Mucosa of gallbladder (tissue), 1 donor: Measurements from ENCODE around the gene PPP1R12A. TPM values are rescaled to one million over a fixed set of nuclear protein-coding genes. Genes with fewer than 3 reads are reported as not detected.
"Not testable (repeated sequence)": the region's sequence is repeated elsewhere in the genome, so short reads cannot be mapped to it uniquely, and the experiment has no call there.

Source experiments
- DNase-seq: peaks from one replicate; pipeline ENCODE4 v3.0.0-alpha.2; 2020; ENCODE audit warnings: low spot score
- total RNA-seq: library from RNA; stranded (reverse); gene quantifications from one replicate; pipeline ENCODE4 v1.2.1, GENCODE V29; 2021
- donor health status: DM: no; HTN: no; CAD: no.

The PPP1R12A gene
- total RNA-seq, 1 donor from 2014 or later, result 136 TPM

DNA sequence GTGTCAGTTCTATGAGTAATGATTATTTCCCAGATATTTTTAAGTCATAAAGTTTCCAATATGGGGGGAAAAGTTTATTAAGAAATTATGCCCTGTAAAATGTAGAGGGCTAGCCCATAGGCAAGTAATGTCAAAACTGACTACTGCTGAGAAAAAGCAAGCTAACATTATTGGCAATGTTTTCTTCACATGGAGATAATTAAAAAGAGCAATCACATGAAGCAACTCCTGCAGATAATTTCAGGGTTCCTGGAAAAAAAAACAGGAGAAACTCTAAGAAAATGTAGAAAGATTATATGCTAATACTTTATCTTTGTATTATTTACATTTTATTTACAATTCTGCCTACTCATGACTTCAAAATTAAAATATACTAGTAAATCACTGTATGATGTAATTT, 39.8 kb downstream of the PPP1R12A start:
- DNase-seq, result no peak

DNA sequence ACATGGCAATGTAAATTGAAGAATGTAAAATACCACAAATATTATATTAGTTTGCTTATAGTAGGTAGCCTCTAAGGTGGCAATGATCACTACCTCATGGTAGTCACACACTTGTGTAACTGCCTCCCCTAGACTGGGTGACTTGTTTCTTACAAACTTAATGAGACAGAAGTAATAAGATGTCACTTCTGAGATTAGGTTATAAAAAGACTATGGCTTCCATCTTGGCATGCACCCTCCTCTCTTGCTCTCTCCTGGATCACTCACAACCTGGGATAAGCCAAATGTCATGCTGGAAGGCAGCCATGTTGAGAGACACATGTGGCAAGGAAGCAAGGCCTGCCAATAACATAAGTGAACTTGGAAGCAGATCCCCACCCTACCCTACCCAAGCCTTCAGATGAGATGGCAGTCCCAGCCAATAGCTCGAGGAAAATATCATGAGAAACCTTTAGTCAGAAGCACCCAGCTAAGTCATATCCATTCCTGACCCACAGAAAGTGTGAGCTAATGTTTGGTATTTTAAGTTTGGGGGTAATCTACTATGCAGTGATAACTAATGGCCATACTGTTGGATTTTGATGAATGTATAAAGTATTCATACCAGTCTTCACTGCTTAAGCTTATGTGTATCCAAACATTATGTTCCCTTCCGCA, 43.3 kb downstream of the PPP1R12A start:
- no peak for DNase-seq

DNA sequence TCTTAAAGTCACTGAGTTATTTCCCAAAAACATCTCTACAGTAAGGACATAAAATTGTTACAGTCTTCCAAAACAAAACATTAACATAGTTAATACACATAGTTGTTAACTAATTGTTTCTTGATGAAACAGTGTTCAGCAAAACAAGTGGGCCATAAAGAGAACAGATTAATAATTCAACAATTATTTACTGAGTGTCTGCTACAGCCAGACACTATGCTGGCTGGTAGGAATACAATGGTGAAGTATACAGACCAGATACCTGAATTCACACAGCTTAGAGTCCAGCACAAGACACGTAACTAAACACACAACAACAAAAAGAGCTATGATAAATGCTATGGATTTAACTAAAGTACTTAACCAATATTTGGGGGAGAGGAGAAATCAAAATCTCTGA, 47.0 kb downstream of the PPP1R12A start:
- no peak for DNase-seq

DNA sequence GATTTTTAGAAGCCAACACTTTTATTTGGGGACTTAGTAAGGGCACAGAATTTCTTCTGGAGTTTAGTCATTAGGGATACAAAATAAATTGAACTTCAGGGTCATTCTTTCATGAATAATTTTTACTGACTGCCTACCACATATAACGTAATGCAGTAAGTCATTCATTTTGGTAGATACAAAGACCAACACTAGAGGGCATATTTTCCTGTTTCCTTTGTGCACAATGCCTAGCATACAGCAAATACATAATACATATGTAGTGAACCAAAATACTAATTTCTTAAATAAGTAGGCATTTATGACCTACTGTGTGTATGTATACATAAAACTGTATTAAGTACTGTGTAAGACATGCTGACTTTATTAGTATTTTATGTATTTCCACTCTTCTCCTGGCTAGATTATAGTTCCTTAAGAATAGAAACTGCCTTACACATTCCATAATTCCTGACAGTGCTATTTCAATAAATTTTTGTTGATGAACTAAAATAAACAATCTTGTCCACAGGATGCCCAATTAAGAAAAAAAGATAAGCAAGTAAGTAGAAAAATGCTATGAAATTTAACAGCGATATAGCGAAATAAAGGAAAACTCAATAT, 47.9 kb downstream of the PPP1R12A start:
- no peak for DNase-seq

DNA sequence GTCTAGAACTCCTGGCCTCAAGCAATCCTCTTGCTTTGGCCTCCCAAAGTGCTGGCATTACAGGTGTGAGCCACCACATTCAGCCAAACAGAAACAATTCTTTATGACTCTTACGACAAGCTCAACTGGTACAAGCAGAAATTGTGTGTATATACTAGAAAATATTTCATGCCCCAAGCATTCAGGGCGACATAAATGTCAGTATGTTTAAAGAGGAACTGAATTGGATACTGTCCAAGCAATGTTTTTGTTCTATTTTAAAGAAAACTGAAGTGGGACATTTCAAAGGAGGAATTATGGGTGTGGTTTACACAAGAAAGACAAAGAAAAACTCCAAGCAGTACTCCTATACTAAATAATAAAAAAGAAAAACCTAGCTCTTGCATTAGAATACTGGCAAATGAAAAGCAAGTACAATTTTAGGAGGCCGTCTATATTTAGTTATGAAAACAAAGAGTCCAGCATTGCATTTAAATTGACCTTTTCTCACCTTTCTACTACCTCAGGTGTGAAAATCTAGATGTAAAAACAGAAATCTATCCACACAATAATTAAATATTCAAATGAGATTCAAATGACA, 48.9 kb downstream of the PPP1R12A start:
- no peak for DNase-seq

DNA sequence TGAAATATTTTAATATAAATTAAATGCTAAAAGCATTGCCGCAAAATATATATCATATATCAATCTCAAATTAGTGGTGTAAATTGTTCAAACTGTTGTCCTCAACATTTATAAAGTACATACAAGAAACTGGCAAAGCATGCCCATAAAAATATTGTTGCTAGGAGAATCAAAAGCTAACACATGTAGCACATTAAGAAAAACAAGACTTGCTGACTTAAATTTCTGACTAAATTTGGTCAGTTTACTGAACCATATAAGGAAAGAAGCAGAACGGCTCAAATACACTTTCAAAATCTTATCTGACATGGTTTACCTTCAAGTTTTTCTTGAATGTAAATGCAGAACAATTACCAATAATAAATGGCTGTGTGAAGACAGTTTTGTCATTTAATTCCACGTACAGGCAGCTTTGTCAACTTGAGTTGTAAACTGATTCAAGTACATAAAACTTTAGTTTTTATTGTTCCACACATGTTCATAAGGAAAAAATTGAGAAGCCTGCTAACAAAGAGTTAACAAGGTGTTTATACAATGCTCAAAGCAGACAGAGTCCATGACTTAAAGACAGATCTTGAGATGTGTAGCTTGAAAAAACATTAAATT, 50.4 kb downstream of the PPP1R12A start:
- DNase-seq, result no peak

DNA sequence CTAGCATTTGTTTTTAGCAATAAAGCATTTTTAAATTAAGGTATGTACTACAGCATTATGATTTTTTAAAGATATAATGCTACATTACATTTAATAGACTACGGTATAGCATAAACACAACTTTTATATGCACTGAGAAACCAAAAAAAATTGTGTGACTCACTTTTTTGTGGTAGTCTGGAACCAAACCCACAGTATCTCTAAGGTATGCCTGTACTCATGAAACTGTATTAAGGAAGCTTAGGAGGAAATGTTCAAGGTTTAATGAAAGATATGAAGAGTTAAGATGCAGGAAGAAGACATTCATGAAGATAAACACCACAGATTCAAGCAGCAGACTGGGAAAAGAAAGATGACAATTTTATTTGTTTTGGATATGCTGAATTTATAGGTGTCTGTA, 51.7 kb downstream of the PPP1R12A start:
- no peak for DNase-seq

DNA sequence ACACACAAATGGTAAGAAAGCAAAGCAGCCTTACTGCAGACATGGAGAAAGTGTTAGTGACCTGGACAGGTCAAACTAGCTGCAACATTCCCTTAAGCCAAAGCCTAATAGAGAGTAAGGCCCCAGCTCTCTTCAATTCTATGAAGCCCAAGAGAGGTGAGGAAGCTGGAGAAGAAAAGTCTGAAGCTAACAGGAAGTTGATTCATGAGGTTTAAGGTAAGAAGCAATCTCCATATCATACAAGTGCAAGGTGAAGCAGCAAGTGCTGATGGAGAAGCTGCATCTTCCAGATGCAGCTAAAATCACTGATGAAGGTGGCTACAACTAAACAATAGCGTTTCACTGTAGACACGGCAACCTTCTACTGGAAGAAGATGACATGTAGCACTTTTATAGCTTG, 53.5 kb downstream of the PPP1R12A start:
- DNase-seq, result no peak

DNA sequence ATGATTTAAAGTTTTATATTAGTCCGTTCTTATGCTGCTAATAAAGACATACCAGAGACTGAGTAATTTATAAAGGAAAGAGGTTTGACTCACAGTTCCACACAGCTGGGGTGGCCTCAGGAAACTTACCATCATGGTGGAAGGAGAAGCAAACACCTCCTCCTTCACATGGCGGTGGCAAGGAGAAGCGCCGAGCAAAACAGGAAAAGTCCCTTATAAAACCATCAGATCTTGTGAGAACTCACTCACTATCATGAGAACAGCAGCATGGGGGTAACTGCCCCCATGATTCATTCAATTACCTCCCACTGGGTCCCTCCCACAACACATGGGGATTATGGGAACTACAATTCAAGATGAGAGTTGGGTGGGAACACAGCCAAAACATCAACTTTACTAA, 56.4 kb downstream of the PPP1R12A start:
- not testable (repeated sequence) for DNase-seq

DNA sequence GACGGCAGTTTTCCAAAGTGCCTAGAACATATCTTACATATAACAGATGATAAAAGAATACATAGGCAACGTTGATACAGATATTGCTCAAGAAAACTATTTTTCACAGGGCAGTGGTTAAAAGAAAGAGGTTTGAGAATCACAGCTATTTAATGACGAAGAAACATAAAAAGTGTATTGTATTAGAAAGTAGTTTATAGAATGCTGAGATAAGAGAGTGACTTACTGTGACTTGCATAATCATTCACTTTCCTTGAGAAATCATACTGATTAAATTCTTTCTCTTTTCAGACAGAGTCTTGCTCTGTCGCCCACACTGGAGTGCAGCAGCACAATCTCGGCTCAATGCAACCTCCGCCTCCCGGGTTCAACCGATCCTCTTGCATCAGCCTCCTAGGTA, 57.7 kb downstream of the PPP1R12A start:
- no peak for DNase-seq

DNA sequence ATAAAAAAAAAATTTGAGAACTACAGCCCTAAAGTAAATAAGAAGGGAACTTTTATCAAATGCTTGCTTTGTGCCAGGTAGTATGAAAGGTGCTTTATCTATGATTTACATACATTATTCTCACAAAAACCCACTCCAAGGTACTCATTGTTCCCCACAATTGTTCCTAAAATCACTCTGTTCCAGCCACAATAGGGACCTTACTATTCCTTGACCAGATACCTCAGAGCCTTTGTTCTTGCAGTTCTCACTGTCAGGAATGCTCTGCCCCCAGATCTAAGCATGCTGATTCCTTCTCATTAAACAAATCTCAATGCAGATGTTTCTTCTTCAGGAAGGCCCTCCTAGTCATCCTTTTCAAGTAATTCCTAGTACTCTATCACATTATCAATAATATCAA, 60.2 kb downstream of the PPP1R12A start:
- no peak for DNase-seq

DNA sequence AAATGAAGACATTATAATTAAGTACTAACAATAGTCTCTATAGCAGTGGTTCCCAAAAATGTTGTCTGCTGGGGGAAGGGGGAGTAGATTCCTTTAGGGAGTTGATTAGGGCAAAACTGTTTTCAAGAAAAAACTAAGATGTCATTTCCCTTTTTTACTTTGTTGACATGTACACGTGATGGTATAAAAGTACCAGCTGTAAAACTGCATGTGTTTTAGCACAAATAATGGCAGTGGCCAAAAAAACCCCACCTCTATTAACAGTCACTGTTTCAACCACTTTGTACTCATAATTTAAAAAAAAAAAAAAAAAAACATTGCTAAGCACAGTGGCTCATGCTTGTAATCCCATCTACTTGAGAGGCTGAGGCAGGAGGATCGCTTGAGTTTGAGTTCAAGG, 61.7 kb downstream of the PPP1R12A start:
- no peak for DNase-seq

DNA sequence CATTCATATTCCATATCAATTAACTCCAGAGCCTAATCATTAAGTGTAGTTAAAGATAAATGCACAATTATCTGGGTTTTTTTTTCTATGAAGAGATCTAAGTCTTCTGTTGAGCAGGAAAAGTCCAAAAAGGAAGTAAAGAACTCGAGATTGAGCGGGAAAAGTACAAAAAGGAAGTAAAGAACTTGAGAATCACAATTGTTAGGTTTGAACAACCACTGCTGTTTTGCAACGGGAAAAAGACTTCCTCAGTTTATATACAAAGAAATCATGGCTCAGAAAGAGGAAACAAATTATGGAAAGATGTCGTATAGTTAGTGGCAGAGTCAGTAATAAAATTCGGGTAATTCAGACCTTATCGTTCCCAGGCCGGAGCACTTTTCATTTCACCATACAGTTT, 63.3 kb downstream of the PPP1R12A start:
- DNase-seq, result no peak

DNA sequence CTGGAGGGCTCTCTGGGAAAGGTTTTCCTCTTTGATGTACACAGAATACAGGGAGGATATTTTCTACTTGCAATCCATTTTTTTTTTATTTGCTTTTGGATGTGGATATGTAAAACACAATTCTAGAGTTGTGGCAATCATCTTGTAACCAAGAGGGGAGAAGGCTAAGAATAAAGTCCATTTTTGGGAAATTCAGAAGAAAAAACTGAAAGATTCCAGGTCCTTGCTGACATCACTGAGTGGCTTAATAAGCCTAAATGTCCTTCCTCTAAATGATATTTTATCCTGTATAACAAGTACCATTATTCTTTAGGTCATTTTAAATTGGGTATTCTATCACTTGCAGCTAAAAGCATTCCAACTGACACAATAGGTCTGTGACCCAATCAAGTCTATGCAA, 64.0 kb downstream of the PPP1R12A start:
- DNase-seq, result no peak

DNA sequence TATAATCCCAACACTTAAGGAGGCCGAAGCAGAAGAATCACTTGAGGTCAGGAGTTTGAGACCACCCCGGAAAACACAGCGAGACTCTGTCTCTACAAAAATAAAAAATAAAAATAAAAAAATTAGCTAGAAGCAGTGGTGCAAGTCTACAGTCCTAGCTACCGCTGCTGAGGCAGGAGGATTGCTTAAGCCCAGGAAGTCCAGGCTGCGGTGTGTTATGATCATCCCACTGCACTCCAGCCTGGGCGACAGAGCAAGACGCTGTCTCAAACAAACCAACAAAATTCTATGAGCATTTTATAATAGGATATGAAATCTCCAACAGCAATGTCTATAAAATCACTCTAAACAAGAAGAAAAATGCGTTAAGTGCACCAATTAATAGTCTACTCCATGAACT, 75.3 kb downstream of the PPP1R12A start:
- no peak for DNase-seq

DNA sequence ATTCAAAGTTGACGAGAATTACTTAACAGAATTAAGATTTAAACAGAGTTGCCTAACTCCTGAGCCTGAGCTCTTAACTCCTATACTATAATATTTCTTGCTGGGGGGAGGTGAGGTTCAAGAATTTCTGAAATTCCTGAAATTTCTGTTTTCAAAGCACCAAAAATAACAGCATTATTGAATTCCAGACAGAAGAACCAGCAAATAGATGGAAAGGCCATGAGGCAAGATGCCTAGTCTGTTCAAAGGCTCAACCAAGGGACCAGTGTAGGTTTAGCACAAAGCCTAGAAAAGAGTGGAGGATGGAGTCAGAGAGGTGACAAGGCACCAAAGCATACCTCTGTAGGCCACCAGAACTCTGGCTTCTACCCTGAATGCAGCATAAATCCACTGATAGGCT, 76.4 kb downstream of the PPP1R12A start:
- no peak for DNase-seq

DNA sequence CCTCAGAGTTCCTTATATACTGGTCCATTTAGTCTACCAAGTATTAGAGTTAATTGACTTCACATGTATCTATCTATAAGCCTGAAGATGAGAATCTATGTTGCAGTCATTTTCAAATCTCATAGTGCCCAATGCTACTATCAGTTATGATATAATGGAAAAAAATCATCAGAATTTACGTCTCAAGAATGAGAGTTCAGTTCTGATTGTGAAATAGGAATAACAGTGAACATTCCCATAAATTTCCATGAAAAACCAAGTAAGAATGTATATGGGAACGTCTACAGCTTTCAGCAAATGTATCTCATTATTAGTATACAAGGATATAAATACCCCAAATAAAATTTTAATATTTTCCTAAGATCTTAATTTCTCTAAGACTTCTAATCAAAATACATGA, 77.2 kb downstream of the PPP1R12A start:
- DNase-seq, result no peak

DNA sequence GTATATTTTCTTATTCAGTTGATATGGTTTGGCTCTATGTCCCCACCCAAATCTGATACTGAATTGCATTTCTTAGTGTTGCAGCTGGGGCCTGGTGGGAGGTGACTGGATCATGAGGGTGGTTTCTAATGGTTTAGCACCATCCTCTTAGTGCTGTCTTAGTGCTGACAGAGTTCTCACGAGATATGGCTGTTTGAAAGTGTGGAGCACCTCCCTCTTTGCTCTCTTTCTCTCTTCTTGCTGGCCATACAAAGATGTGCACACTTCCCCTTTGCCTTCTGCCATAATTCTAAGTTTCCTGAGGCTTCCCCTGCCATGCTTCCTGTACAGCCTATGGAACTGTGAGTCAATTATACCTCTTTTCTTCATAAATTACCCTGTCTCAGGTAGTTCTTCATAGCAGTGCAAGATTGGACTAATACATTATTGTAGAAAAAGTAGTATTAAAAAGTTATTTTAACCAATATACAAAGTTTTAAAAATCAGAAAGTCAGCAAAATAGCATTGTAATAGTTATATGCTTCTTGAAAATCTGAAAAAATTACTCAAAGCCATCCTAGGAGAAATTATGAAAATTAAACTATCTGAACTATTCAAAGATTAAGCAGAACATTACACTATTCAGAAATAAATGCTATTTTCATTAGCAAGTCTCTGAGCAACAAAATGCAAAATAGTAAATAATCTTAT, 84.1 kb downstream of the PPP1R12A start:
- DNase-seq, result no peak

DNA sequence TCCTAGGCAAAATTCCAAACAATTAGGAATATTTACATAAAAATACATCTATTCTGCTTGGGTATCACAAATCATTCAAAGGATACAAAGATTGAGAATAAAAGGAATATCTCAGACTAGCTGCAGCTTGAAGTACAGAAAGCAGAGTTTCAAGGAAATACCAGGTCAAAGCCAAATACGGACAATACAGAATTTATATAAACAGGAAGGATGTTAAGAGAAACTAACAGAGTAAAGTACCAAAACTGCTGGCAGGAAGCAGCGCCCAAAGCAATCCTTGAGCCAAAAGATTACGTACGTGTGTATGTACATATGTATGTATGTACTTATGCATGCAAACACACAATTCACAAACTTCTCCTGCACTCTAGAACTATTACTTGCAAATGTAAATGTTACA, 86.6 kb downstream of the PPP1R12A start:
- no peak for DNase-seq

DNA sequence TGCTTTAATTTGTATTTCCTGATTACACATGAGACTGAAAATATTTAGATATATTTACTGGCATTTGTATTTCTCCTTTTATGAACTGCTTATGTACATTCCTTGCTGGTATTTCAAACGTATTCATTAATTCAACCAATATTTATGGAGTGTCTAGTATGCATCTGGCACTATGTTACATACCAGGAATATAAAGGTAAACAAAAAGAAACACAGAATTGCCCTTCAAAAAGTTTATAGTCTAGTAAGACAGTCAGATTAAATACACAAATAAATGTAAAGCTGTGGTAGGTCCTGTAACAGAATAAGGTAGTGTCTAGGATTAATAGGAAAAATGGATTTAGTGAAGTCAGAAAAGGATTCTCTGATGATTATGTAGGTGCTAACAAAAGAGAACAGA, 87.5 kb downstream of the PPP1R12A start:
- DNase-seq, result no peak

DNA sequence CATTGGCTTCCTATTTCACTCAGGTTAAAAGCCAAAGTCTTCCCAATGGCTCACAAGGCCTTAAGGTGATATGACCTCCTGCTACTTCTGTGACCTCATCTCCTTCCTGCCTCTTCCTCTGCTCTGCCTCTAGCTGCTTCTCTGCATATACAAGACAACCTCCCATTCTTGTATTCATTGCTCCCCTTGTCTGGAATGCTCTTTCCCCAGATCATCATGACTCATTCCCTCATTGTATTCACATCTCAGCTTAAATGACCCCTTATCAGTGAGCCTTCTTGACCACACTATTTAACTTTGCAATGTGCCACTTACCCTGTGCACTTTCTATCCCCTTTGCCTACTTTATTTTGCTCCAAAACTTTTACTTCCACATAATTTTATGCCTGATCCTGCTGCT, 90.2 kb downstream of the PPP1R12A start:
- no peak for DNase-seq

DNA sequence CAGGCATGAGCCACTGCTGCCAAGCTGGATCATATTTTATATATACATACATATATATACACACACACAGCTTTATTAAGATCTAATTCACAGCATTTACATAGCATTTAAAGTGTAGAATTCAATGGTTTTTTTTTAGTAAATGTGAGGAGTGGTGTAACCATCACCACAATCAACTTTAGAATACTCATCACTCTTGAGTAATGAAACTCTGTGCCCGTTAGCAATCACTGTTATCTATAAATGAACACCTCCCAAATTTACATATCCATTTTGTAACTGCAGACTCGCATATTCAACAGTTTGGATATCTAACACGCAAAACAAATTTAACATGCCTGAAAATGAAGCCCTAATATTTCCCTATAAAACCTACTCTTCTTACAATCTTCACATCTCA, 90.9 kb downstream of the PPP1R12A start:
- DNase-seq, result no peak

DNA sequence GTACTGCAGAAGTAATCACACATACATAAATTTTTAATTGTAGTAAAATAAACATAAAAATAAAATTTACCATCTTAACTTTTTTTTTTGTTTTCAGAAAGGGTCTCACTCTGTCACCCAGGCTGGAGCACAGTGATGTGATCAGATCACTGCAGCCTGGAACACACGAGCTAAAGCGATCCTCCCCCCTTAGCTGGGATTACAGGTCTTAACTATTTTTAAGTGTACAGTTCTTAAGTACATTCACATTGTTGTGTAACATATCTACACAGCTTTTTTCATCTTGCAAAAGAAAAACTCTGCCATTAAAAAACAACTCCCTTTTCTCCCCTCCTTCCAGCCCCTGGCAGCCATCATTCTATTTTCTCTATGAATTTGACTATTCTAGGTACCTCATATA, 92.3 kb downstream of the PPP1R12A start:
- DNase-seq, result no peak
